PC-3 (cell line): ENCODE data around the gene CIB2. TPM values are rescaled to one million over a fixed set of nuclear protein-coding genes. Genes with fewer than 3 reads are reported as not detected.

Experiments
- ATAC-seq: fragments of 200-7000 bp; cut with Tn5 transposase; 2 replicates; pipeline ENCODE4 v1.9.1; 2020; ENCODE audit warnings: mild to moderate bottlenecking, moderate library complexity
- BruUV-seq: library from RNA; stranded (reverse); fragments of 400-500 nt; replicated peaks from 2 replicates; lab custom pipeline; 2021; lab: Mats Ljungman, UMichigan
- CTCF ChIA-PET: fragments of 300-600 bp; sonication (Branson Sonifier 250); formaldehyde crosslinking; loops from one replicate; lab custom pipeline; 2022; ENCODE audit warnings: antibody characterized with exemption; lab: Charles Lee
- POLR2A ChIA-PET: fragments of 300-600 bp; sonication (Branson Sonifier 250); formaldehyde crosslinking; loops from one replicate; lab custom pipeline; 2022; ENCODE audit warnings: antibody characterized with exemption; ENCODE audit not compliant: unreplicated experiment; lab: Charles Lee
- DNase-seq: peaks from one replicate; pipeline ENCODE4 v3.0.0-alpha.2; 2015
- H2AFZ ChIP-seq: fragments of 300-600 bp; sonication (generic); 2 replicates; pipeline ENCODE4 v1.6.0; 2016; ENCODE audit warnings: antibody characterized with exemption, low read length
- H3F3A ChIP-seq: fragments of 300-600 bp; sonication (generic); one replicate; pipeline ENCODE4 v1.6.0; 2017; ENCODE audit warnings: antibody characterized with exemption, low read length, control low read depth, mild to moderate bottlenecking; ENCODE audit not compliant: unreplicated experiment
- H3K27ac ChIP-seq: fragments of 300-600 bp; sonication (generic); 2 replicates; pipeline ENCODE4 v1.5.1; 2016; ENCODE audit warnings: mild to moderate bottlenecking, low read length
- H3K27me3 ChIP-seq: fragments of 300-600 bp; sonication (generic); 2 replicates; pipeline ENCODE4 v1.6.1; 2016; ENCODE audit warnings: low read length, mixed read lengths
- H3K36me3 ChIP-seq: fragments of 300-600 bp; sonication (generic); 2 replicates; pipeline ENCODE4 v1.6.1; 2016; ENCODE audit warnings: low read depth, mixed run types, low read length, mixed read lengths
- H3K4me1 ChIP-seq: fragments of 300-600 bp; sonication (generic); 2 replicates; pipeline ENCODE4 v1.5.1; 2016; ENCODE audit warnings: low read length; ENCODE audit not compliant: insufficient read depth
- H3K4me2 ChIP-seq: fragments of 300-600 bp; sonication (generic); 2 replicates; pipeline ENCODE4 v1.6.0; 2016; ENCODE audit warnings: low read length
- H3K4me3 ChIP-seq: fragments of 300-600 bp; sonication (generic); 2 replicates; pipeline ENCODE4 v1.5.1; 2016; ENCODE audit warnings: mild to moderate bottlenecking, low read length, mixed read lengths
- H3K79me2 ChIP-seq: fragments of 300-600 bp; sonication (generic); 2 replicates; pipeline ENCODE4 v1.6.1; 2017; ENCODE audit warnings: low read length, mixed read lengths
- H3K9ac ChIP-seq: fragments of 300-600 bp; sonication (generic); 2 replicates; pipeline ENCODE4 v1.6.0; 2016; ENCODE audit warnings: mild to moderate bottlenecking, low read length
- H3K9me2 ChIP-seq: fragments of 300-600 bp; sonication (generic); replicated peaks from 2 replicates; pipeline ENCODE4 v1.6.1; 2016; ENCODE audit warnings: mixed run types, low read length, mixed read lengths
- H3K9me3 ChIP-seq: fragments of 300-600 bp; sonication (generic); 2 replicates; pipeline ENCODE4 v1.6.1; 2016; ENCODE audit warnings: low read length, mixed read lengths
- H4K20me1 ChIP-seq: fragments of 300-600 bp; sonication (generic); 2 replicates; pipeline ENCODE4 v1.6.1; 2016; ENCODE audit warnings: low read length, mixed read lengths
- CTCF ChIP-seq: fragments of 300-600 bp; sonication (generic); conservative IDR thresholded peaks from 2 replicates; pipeline ENCODE4 v1.5.1; 2017; ENCODE audit warnings: antibody characterized with exemption, low read depth, mild to moderate bottlenecking, low read length
- EZH2 ChIP-seq: fragments of 300-600 bp; sonication (generic); IDR thresholded peaks from one replicate; pipeline ENCODE4 v1.6.1; 2017; ENCODE audit warnings: antibody characterized with exemption, mild to moderate bottlenecking, low read length; ENCODE audit not compliant: unreplicated experiment
- EZH2phosphoT487 ChIP-seq: fragments of 300-600 bp; sonication (generic); IDR thresholded peaks from 2 replicates; pipeline ENCODE4 v1.6.1; 2018; ENCODE audit warnings: mild to moderate bottlenecking, antibody characterized with exemption, low read length, borderline replicate concordance
- intact Hi-C: fragments of 100-400 bp; cut with micrococcal nuclease; formaldehyde crosslinking; loops from 2 replicates; pipeline ENCODE4 v1.9.0; 2023
- total RNA-seq: library from RNA; depleted of rRNA; stranded (reverse); fragments of >200 nt; gene quantifications from 2 replicates; pipeline ENCODE4 v1.2.3, GENCODE V29; 2014

CIB2 gene
- total RNA-seq, 1 experiment from 2014 or later = 10.4 TPM

GRCh38 chr15:78129751-78130287 lies 1.4 kb downstream of the CIB2 start:
- intact Hi-C loops = loop anchor here (5.0 kb wide), 2 partner anchors 67 to 112 kb away; no protein-coding TSS in a partner anchor
- H3F3A ChIP-seq = no peaks in the 10 kb centered on the region
- H4K20me1 ChIP-seq = no peaks in the 10 kb centered on the region
- no TSS peak for BruUV-seq
- TF ChIP-seq CTCF = no peak
- TF ChIP-seq EZH2phosphoT487 = no peak
- no peak overlapping the region for H3K4me2 ChIP-seq
- peaks cover 42% of the 10 kb centered on the region for H3K4me1 ChIP-seq
- no peak overlapping the region for H3K4me3 ChIP-seq
- ChIA-PET CTCF (no interaction called here), POLR2A (no interaction called here)
- H3K36me3 ChIP-seq = no peaks in the 10 kb centered on the region
- no peaks in the 10 kb centered on the region for H3K9me2 ChIP-seq
- no peak overlapping the region for H3K27ac ChIP-seq
- no peak for DNase-seq
- no peak overlapping the region for H3K9ac ChIP-seq
- no peaks in the 10 kb centered on the region for H3K9me3 ChIP-seq
- no peak overlapping the region for H2AFZ ChIP-seq
- no peaks in the 10 kb centered on the region for H3K27me3 ChIP-seq
- H3K79me2 ChIP-seq = no peaks in the 10 kb centered on the region
- no peak for ATAC-seq

GRCh38 chr15:78129077-78129750 lies 2.0 kb downstream of the CIB2 start:
- no peaks in the 10 kb centered on the region for H3K9me2 ChIP-seq
- POLR2A ChIA-PET = no interaction called here
- DNase-seq = peak; percentile 45
- H3K27me3 ChIP-seq = no peaks in the 10 kb centered on the region
- H3F3A ChIP-seq = no peaks in the 10 kb centered on the region
- ATAC-seq = peak; percentile 18
- CTCF ChIA-PET = interaction anchor here (0.6 kb wide), 2 partner anchors 67 to 171 kb away, joined by 4 to 5 read pairs; no protein-coding TSS in a partner anchor
- peaks cover 38% of the 10 kb centered on the region for H3K4me1 ChIP-seq
- H4K20me1 ChIP-seq = no peaks in the 10 kb centered on the region
- H3K9ac ChIP-seq = no peak overlapping the region
- TF ChIP-seq CTCF = no peak
- TF ChIP-seq EZH2phosphoT487 = no peak
- no peak for TF ChIP-seq EZH2
- H3K79me2 ChIP-seq = no peaks in the 10 kb centered on the region
- no TSS peak for BruUV-seq
- H3K4me3 ChIP-seq = no peak overlapping the region
- H2AFZ ChIP-seq = no peak overlapping the region
- no peaks in the 10 kb centered on the region for H3K9me3 ChIP-seq
- no peak overlapping the region for H3K27ac ChIP-seq
- no peaks in the 10 kb centered on the region for H3K36me3 ChIP-seq
- no peak overlapping the region for H3K4me2 ChIP-seq
- intact Hi-C loops = no loop called here

- peak; percentile 60 for ATAC-seq
- CTCF ChIA-PET = no interaction called here
Measured at GRCh38 chr15:78127882-78128281, 3.4 kb downstream of the CIB2 start.

More at GRCh38 chr15:78127882-78128281, 3.4 kb downstream of the CIB2 start:
- no peak overlapping the region for H3K9ac ChIP-seq
- H2AFZ ChIP-seq = no peak overlapping the region
- TF ChIP-seq EZH2phosphoT487 (no peak), CTCF (no peak), EZH2 (no peak)
- no peak overlapping the region for H3K4me3 ChIP-seq
- no peak overlapping the region for H3K4me2 ChIP-seq
- H3K27ac ChIP-seq = no peak overlapping the region
- H3K27me3 ChIP-seq = no peaks in the 10 kb centered on the region
- no peaks in the 10 kb centered on the region for H3F3A ChIP-seq
- H3K9me2 ChIP-seq = no peaks in the 10 kb centered on the region
- no peaks in the 10 kb centered on the region for H3K36me3 ChIP-seq
- DNase-seq = peak; percentile 53
- no TSS peak for BruUV-seq
- intact Hi-C loops = no loop called here
- H3K9me3 ChIP-seq = no peaks in the 10 kb centered on the region
- POLR2A ChIA-PET = no interaction called here
- H4K20me1 ChIP-seq = no peaks in the 10 kb centered on the region
- H3K79me2 ChIP-seq = no peaks in the 10 kb centered on the region
- peaks cover 28% of the 10 kb centered on the region for H3K4me1 ChIP-seq
